MM.1S (cell line): Measurements from ENCODE around the gene ATP13A4.
"Not testable (repeated sequence)": the region's sequence is repeated elsewhere in the genome, so short reads cannot be mapped to it uniquely, and the experiment has no call there.

Experiments
- DNase-seq: peaks from one replicate; pipeline ENCODE4 v3.0.0-alpha.2; 2015
- H2AFZ ChIP-seq: fragments of 300-600 bp; sonication (generic); 2 replicates; pipeline ENCODE4 v1.6.0; 2016; ENCODE audit warnings: antibody characterized with exemption, low read length
- H3F3A ChIP-seq: fragments of 300-600 bp; sonication (generic); 2 replicates; pipeline ENCODE4 v1.6.1; 2016; ENCODE audit warnings: mild to moderate bottlenecking, antibody characterized with exemption, low read length, moderate library complexity, mixed read lengths; ENCODE audit not compliant: insufficient read depth
- H3K27ac ChIP-seq: fragments of 300-600 bp; sonication (generic); 2 replicates; pipeline ENCODE4 v1.5.1; 2016; ENCODE audit warnings: mild to moderate bottlenecking, low read length
- H3K27me3 ChIP-seq: fragments of 300-600 bp; sonication (generic); replicated peaks from 2 replicates; pipeline ENCODE4 v1.6.0; 2016; ENCODE audit warnings: low read length; ENCODE audit not compliant: insufficient read depth
- H3K36me3 ChIP-seq: fragments of 300-600 bp; sonication (generic); replicated peaks from 2 replicates; pipeline ENCODE4 v1.6.1; 2016; ENCODE audit warnings: mild to moderate bottlenecking, low read length, mixed read lengths; ENCODE audit not compliant: insufficient read depth
- H3K4me1 ChIP-seq: fragments of 300-600 bp; sonication (generic); 2 replicates; pipeline ENCODE4 v1.6.1; 2016; ENCODE audit warnings: low read length, mixed read lengths
- H3K4me2 ChIP-seq: fragments of 300-600 bp; sonication (generic); 2 replicates; pipeline ENCODE4 v1.6.0; 2016; ENCODE audit warnings: low read depth, low read length
- H3K4me3 ChIP-seq: fragments of 300-600 bp; sonication (generic); 2 replicates; pipeline ENCODE4 v1.5.1; 2016; ENCODE audit warnings: low read length, mixed read lengths
- H3K79me2 ChIP-seq: fragments of 300-600 bp; sonication (generic); 2 replicates; pipeline ENCODE4 v1.6.1; 2016; ENCODE audit warnings: mixed run types, low read length, mixed read lengths
- H3K9ac ChIP-seq: fragments of 300-600 bp; sonication (generic); 2 replicates; pipeline ENCODE4 v1.6.1; 2016; ENCODE audit warnings: low read length, mixed read lengths
- H3K9me2 ChIP-seq: fragments of 300-600 bp; sonication (generic); replicated peaks from 2 replicates; pipeline ENCODE4 v1.6.1; 2016; ENCODE audit warnings: mild to moderate bottlenecking, low read length, mixed read lengths; ENCODE audit not compliant: insufficient read depth
- H3K9me3 ChIP-seq: fragments of 300-600 bp; sonication (generic); replicated peaks from 2 replicates; pipeline ENCODE4 v1.6.1; 2016; ENCODE audit warnings: mild to moderate bottlenecking, low read length, mixed read lengths; ENCODE audit not compliant: insufficient read depth
- H4K20me1 ChIP-seq: fragments of 300-600 bp; sonication (generic); 2 replicates; pipeline ENCODE4 v1.6.1; 2016; ENCODE audit warnings: mild to moderate bottlenecking, low read length, moderate library complexity, mixed read lengths; ENCODE audit not compliant: insufficient read depth
- CTCF ChIP-seq: fragments of 300-600 bp; sonication (generic); IDR thresholded peaks from 2 replicates; pipeline ENCODE4 v1.5.1; 2016; ENCODE audit warnings: antibody characterized with exemption, low read length, mixed read lengths
- EZH2 ChIP-seq: fragments of 300-600 bp; sonication (generic); optimal IDR thresholded peaks from 2 replicates; pipeline ENCODE3; 2017; ENCODE audit warnings: low read depth, mild to moderate bottlenecking, antibody characterized with exemption, low read length, mixed read lengths
- EZH2phosphoT487 ChIP-seq: fragments of 300-600 bp; sonication (generic); IDR thresholded peaks from 2 replicates; pipeline ENCODE4 v1.6.1; 2018; ENCODE audit warnings: antibody characterized with exemption, low read length

Gene ATP13A4

GRCh38 chr3:193545304-193545703 lies 9.4 kb downstream of the ATP13A4 start:
- H3K79me2 ChIP-seq, result no peaks in the 10 kb centered on the region
- H3K4me2 ChIP-seq, result no peak overlapping the region
- H3K9me3 ChIP-seq, result no peaks in the 10 kb centered on the region
- H2AFZ ChIP-seq, result no peak overlapping the region
- no peak for DNase-seq
- H3K27me3 ChIP-seq, result no peaks in the 10 kb centered on the region
- no peak for TF ChIP-seq EZH2
- no peak for TF ChIP-seq EZH2phosphoT487
- TF ChIP-seq CTCF, result no peak
- H4K20me1 ChIP-seq, result no peaks in the 10 kb centered on the region
- no peak overlapping the region for H3K9ac ChIP-seq
- H3K9me2 ChIP-seq, result no peaks in the 10 kb centered on the region
- H3K27ac ChIP-seq, result no peak overlapping the region
- no peaks in the 10 kb centered on the region for H3K36me3 ChIP-seq
- H3K4me1 ChIP-seq, result no peaks in the 10 kb centered on the region
- H3K4me3 ChIP-seq, result no peak overlapping the region
- H3F3A ChIP-seq, result no peaks in the 10 kb centered on the region

DNA sequence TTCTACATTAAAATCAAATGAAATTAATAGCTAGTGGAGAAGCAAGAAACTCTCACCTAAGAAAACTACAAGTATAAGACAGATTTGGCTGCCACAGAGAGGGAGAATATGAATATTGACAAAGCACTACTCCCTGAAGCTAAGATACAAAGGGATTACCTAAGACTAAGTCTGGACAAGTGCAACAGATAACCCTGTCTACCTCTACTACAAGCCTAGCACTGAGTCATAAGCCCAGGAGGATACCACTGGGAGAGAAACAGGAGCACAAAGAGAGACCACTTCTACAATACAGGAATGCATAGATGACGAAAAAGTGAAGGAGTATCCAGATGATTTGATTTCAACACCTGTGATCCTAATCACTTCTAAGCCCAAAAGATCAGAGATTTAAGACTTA lies 10.4 kb downstream of the ATP13A4 start:
- H3K9ac ChIP-seq, result no peak overlapping the region
- H2AFZ ChIP-seq, result no peak overlapping the region
- no peaks in the 10 kb centered on the region for H3F3A ChIP-seq
- DNase-seq, result no peak
- no peaks in the 10 kb centered on the region for H3K36me3 ChIP-seq
- no peaks in the 10 kb centered on the region for H3K9me2 ChIP-seq
- TF ChIP-seq EZH2, result no peak
- TF ChIP-seq EZH2phosphoT487, result no peak
- TF ChIP-seq CTCF, result no peak
- no peaks in the 10 kb centered on the region for H3K27me3 ChIP-seq
- H3K27ac ChIP-seq, result no peak overlapping the region
- H3K4me1 ChIP-seq, result no peaks in the 10 kb centered on the region
- no peaks in the 10 kb centered on the region for H4K20me1 ChIP-seq
- H3K4me2 ChIP-seq, result no peak overlapping the region
- no peaks in the 10 kb centered on the region for H3K79me2 ChIP-seq
- H3K4me3 ChIP-seq, result no peak overlapping the region
- no peaks in the 10 kb centered on the region for H3K9me3 ChIP-seq

DNA sequence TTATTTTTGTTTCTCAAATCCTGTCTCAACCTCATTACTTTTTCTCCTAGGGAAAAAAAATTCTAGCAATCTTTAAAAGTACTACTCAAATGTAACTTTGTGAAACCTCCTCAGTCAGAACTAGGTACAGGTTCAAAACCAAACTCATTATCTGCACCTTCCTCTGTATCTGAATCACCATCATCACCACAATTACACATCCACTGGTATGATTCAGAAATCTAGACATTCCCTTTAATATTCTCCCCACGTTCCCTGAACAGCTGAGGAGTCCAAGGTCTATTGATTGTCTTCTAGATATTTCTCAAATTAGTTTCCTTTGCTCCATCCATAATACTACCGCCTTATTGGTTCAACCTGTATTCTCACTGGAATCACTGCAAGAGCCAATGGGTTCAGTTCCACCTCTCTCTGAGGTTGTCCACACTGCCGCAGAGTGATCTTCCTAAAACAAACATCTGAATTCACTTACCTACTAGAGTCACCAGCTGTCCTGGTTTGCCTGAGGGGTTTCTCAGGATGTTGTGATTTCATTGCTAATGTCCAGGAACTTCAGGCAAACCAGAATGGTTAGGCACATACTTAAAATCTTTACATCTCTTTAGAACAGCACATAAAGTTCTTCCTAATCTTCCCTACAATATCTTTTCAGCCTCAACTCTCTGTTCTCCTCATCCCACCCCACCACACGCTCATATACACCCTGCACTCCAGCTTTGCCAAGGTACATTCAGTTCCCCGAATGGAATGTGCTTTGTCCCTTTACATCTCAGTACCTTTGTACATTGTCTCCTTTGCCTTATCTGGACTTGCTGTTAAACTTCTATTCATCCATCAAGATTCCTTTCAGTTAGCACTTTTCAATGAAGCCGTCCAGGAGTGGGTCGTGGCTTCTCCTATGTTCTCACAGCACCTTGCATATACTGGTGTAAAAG lies 24.2 kb downstream of the ATP13A4 start:
- no peak overlapping the region for H3K4me3 ChIP-seq
- no peaks in the 10 kb centered on the region for H3K79me2 ChIP-seq
- no peak overlapping the region for H2AFZ ChIP-seq
- no peak overlapping the region for H3K4me2 ChIP-seq
- no peaks in the 10 kb centered on the region for H4K20me1 ChIP-seq
- DNase-seq, result no peak
- H3K36me3 ChIP-seq, result no peaks in the 10 kb centered on the region
- H3K27ac ChIP-seq, result no peak overlapping the region
- H3K4me1 ChIP-seq, result no peaks in the 10 kb centered on the region
- H3K9me3 ChIP-seq, result no peaks in the 10 kb centered on the region
- TF ChIP-seq EZH2 (no peak), CTCF (no peak), EZH2phosphoT487 (no peak)
- H3K27me3 ChIP-seq, result no peaks in the 10 kb centered on the region
- no peak overlapping the region for H3K9ac ChIP-seq
- H3K9me2 ChIP-seq, result no peaks in the 10 kb centered on the region
- H3F3A ChIP-seq, result no peaks in the 10 kb centered on the region

DNA sequence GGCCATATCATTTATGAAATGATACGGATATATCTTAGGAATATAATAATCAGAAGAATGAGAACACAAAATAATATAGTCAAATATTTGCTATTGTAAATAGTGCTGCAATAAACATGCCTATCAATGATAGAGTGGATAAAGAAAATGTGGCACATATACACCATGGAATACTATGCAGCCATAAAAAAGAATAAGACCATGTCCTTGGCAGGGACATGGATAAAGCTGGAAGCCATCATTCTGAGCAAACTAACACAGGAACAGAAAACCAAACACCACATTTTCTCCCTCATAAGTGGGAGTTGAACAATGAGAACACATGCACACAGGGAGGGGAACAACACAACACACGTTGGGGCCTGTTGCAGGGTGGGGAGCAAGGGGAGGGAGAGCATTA lies 28.6 kb downstream of the ATP13A4 start:
- H4K20me1 ChIP-seq, H3K9ac ChIP-seq, H3K36me3 ChIP-seq, H3K79me2 ChIP-seq, DNase-seq, H3K4me1 ChIP-seq, H3K4me2 ChIP-seq, H2AFZ ChIP-seq, H3K27ac ChIP-seq, H3K9me3 ChIP-seq, H3F3A ChIP-seq, H3K27me3 ChIP-seq, H3K4me3 ChIP-seq, H3K9me2 ChIP-seq: not testable (repeated sequence)
